WTC11 (cell line): ENCODE results near the gene HOXB1.

Experiments
- NR3C1 ChIP-seq: sonication (generic); formaldehyde crosslinking; conservative IDR thresholded peaks from 2 replicates; pipeline ENCODE4 v1.8.1; 2023; ENCODE audit warnings: low read depth, mild to moderate bottlenecking, missing genetic modification reagents
- TF ChIP-seq, protein P1 (sequence below): sonication (generic); formaldehyde crosslinking; IDR thresholded peaks from 2 replicates; pipeline ENCODE4 v1.8.1; 2023; ENCODE audit warnings: mild to moderate bottlenecking, missing genetic modification reagents, moderate library complexity

DNA sequence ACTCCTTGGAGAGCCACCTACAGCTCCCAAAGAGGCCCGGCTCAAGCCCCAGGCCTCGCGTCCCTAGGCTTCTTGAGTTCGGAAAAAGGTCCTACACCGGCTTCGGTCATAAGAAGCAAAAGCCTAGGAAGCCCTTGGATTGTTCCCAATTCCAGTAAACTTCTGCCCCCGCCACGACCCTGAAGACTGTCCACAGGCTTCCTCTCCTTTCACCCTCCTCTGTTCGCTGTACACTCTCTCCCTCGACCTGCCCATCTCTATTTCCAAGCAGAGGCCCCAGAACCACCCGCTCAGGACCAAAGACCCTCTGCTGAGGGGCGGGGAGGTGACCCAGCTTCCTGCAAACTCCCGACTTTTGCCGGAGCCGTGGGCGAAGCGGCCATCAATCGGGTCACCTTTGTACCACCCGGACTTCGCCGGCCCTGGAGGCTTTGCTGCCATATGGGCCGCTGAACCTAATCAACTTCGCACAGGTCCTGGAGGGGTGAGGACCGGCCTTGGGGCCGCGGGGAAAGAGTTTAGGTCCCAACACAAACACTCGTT, 11.4 kb upstream of the HOXB1 start:
- TF ChIP-seq, protein P1, sequence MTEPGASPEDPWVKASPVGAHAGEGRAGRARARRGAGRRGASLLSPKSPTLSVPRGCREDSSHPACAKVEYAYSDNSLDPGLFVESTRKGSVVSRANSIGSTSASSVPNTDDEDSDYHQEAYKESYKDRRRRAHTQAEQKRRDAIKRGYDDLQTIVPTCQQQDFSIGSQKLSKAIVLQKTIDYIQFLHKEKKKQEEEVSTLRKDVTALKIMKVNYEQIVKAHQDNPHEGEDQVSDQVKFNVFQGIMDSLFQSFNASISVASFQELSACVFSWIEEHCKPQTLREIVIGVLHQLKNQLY (CRISPR knock-in tag): no peak
- TF ChIP-seq NR3C1 (CRISPR knock-in tag): no peak
